IMR-90 (cell line): ENCODE data around the gene SPINK14. TPM values are rescaled to one million over a fixed set of nuclear protein-coding genes. Genes with fewer than 3 reads are reported as not detected.

ENCODE experiments used
- ATAC-seq: fragments of 200-7000 bp; cut with Tn5 transposase; 2 replicates; pipeline ENCODE4 v1.9.1; 2020; ENCODE audit warnings: low read depth, mild to moderate bottlenecking, moderate library complexity
- BruUV-seq: library from RNA; stranded (reverse); fragments of 400-500 nt; replicated peaks from 2 replicates; lab custom pipeline; 2021; lab: Mats Ljungman, UMichigan
- CTCF ChIA-PET: fragments of 300-600 bp; formaldehyde crosslinking; extraction: SDS; loops from one replicate; lab custom pipeline; 2021; ENCODE audit warnings: antibody characterized with exemption; lab: Yijun Ruan, JAX
- POLR2A ChIA-PET: fragments of 300-600 bp; sonication (Branson Sonifier 250); formaldehyde crosslinking; loops from one replicate; lab custom pipeline; 2022; ENCODE audit warnings: antibody characterized with exemption; ENCODE audit not compliant: unreplicated experiment; lab: Charles Lee
- DNase-seq: peaks from one replicate; pipeline ENCODE4 v3.0.0; 2013
- H2AFZ ChIP-seq: replicated peaks from 2 replicates; pipeline ENCODE3; 2013; ENCODE audit warnings: low read length, mild to moderate bottlenecking; ENCODE audit not compliant: poor library complexity
- H2AK5ac ChIP-seq: 2 replicates; pipeline ENCODE4 v1.6.1; 2013; ENCODE audit warnings: low read depth, low read length, inconsistent platforms
- H2AK9ac ChIP-seq: replicated peaks from 2 replicates; pipeline ENCODE3; 2013; ENCODE audit warnings: mild to moderate bottlenecking, low read depth, low read length, moderate library complexity; ENCODE audit not compliant: poor library complexity
- H2BK120ac ChIP-seq: 2 replicates; pipeline ENCODE4 v1.6.1; 2013; ENCODE audit warnings: low read depth, low read length, inconsistent platforms
- H2BK15ac ChIP-seq: 3 replicates; pipeline ENCODE4 v1.6.1; 2013; ENCODE audit warnings: low read depth, low read length, inconsistent platforms
- H2BK20ac ChIP-seq: 2 replicates; pipeline ENCODE4 v1.6.1; 2013; ENCODE audit warnings: low read depth, mild to moderate bottlenecking, inconsistent platforms, low read length, moderate library complexity
- H2BK5ac ChIP-seq: 2 replicates; pipeline ENCODE4 v1.6.1; 2013; ENCODE audit warnings: mild to moderate bottlenecking, low read depth, low read length, inconsistent platforms; ENCODE audit not compliant: poor library complexity, severe bottlenecking
- H3K14ac ChIP-seq: replicated peaks from 2 replicates; pipeline ENCODE4 v1.6.1; 2013; ENCODE audit warnings: low read depth, low read length, inconsistent platforms
- H3K18ac ChIP-seq: 2 replicates; pipeline ENCODE4 v1.6.1; 2013; ENCODE audit warnings: low read depth, low read length, control low read depth
- H3K23ac ChIP-seq: 2 replicates; pipeline ENCODE4 v1.6.1; 2013; ENCODE audit warnings: low read depth, low read length, inconsistent platforms
- H3K27ac ChIP-seq: 2 replicates; pipeline ENCODE4 v1.5.1; 2013; ENCODE audit warnings: mild to moderate bottlenecking, control low read depth, low read length; ENCODE audit not compliant: insufficient read depth
- H3K27me3 ChIP-seq: 2 replicates; pipeline ENCODE4 v1.6.1; 2013; ENCODE audit warnings: low read length; ENCODE audit not compliant: control insufficient read depth, insufficient read depth
- H3K36me3 ChIP-seq: 2 replicates; pipeline ENCODE4 v1.6.1; 2013; ENCODE audit warnings: low read length, mixed read lengths; ENCODE audit not compliant: control insufficient read depth, insufficient read depth
- H3K4ac ChIP-seq: 2 replicates; pipeline ENCODE4 v1.6.1; 2013; ENCODE audit warnings: low read depth, low read length, inconsistent platforms
- H3K4me1 ChIP-seq: 2 replicates; pipeline ENCODE4 v1.6.1; 2013; ENCODE audit warnings: low read length, mixed read lengths; ENCODE audit not compliant: control insufficient read depth, insufficient read depth
- H3K4me2 ChIP-seq: 2 replicates; pipeline ENCODE4 v1.6.1; 2013; ENCODE audit warnings: low read depth, mild to moderate bottlenecking, control low read depth, low read length, moderate library complexity
- H3K4me3 ChIP-seq: 2 replicates; pipeline ENCODE4 v1.5.1; 2013; ENCODE audit warnings: low read depth, mild to moderate bottlenecking, control low read depth, low read length, moderate library complexity; ENCODE audit not compliant: insufficient read depth
- H3K56ac ChIP-seq: 2 replicates; pipeline ENCODE4 v1.6.1; 2013; ENCODE audit warnings: low read length, inconsistent platforms; ENCODE audit not compliant: insufficient read depth; ENCODE audit errors: extremely low read depth
- H3K79me1 ChIP-seq, 2 experiments: 2 replicates each; pipeline ENCODE4 v1.6.1; 2013; ENCODE audit warnings: low read length in 2 of 2, inconsistent platforms in 1 of 2, low read depth in 1 of 2
- H3K9ac ChIP-seq: 2 replicates; pipeline ENCODE4 v1.6.1; 2013; ENCODE audit warnings: low read depth, low read length, control low read depth
- H3K9me1 ChIP-seq: 2 replicates; pipeline ENCODE4 v1.6.1; 2013; ENCODE audit warnings: low read length, inconsistent platforms; ENCODE audit not compliant: insufficient read depth
- H3K9me3 ChIP-seq: 2 replicates; pipeline ENCODE4 v1.6.1; 2013; ENCODE audit warnings: low read length; ENCODE audit not compliant: control insufficient read depth, insufficient read depth
- H4K20me1 ChIP-seq: 2 replicates; pipeline ENCODE4 v1.6.1; 2013; ENCODE audit warnings: low read length, inconsistent platforms; ENCODE audit not compliant: insufficient read depth
- H4K5ac ChIP-seq: 2 replicates; pipeline ENCODE4 v1.6.1; 2013; ENCODE audit warnings: mild to moderate bottlenecking, low read depth, low read length, control low read depth
- H4K8ac ChIP-seq, 2 experiments: 2 replicates each; pipeline ENCODE4 v1.6.1; 2013; ENCODE audit warnings: low read depth in 2 of 2, low read length in 2 of 2, control low read depth in 1 of 2, inconsistent platforms in 1 of 2
- H4K91ac ChIP-seq: 2 replicates; pipeline ENCODE4 v1.6.1; 2013; ENCODE audit warnings: low read depth, low read length, inconsistent platforms; ENCODE audit not compliant: insufficient read depth
- CHD1 ChIP-seq: IDR thresholded peaks from 2 replicates; pipeline ENCODE4 v1.6.1; 2012; ENCODE audit warnings: low read depth, low read length, improper control_type of control experiment
- FOS ChIP-seq: fragments of 150-350 bp; IDR thresholded peaks from 2 replicates; pipeline ENCODE4 v1.6.1; 2016; ENCODE audit warnings: low read depth, low read length
- MAFK ChIP-seq: IDR thresholded peaks from 2 replicates; pipeline ENCODE4 v1.6.1; 2012; ENCODE audit warnings: low read depth, low read length, improper control_type of control experiment
- MAZ ChIP-seq: IDR thresholded peaks from 2 replicates; pipeline ENCODE4 v1.6.1; 2012; ENCODE audit warnings: low read depth, mild to moderate bottlenecking, low read length, improper control_type of control experiment, moderate library complexity, borderline replicate concordance
- MXI1 ChIP-seq: IDR thresholded peaks from 2 replicates; pipeline ENCODE4 v1.6.1; 2012; ENCODE audit warnings: low read depth, mild to moderate bottlenecking, low read length, moderate library complexity, borderline replicate concordance
- NFE2L2 ChIP-seq: fragments of 150-350 bp; IDR thresholded peaks from 2 replicates; pipeline ENCODE4 v1.6.1; 2016; ENCODE audit warnings: low read depth, mild to moderate bottlenecking, low read length
- RAD21 ChIP-seq: IDR thresholded peaks from 2 replicates; pipeline ENCODE4 v1.6.1; 2012; ENCODE audit warnings: low read length, improper control_type of control experiment
- RCOR1 ChIP-seq: IDR thresholded peaks from 2 replicates; pipeline ENCODE4 v1.6.1; 2012; ENCODE audit warnings: mild to moderate bottlenecking, low read length, improper control_type of control experiment; ENCODE audit not compliant: insufficient replicate concordance
- SMC3 ChIP-seq: fragments of 150-350 bp; IDR thresholded peaks from 2 replicates; pipeline ENCODE4 v1.6.1; 2016; ENCODE audit warnings: low read depth, mild to moderate bottlenecking, antibody characterized with exemption, low read length, moderate library complexity
- WGBS, 2 experiments: methylation state at CpG; one replicate each; pipeline versions ENCODE4 v1.1.5 to v1.1.7; 2013; ENCODE audit warnings: missing lambda C conversion rate in 2 of 2; ENCODE audit not compliant: insufficient read length in 1 of 2; ENCODE audit errors: extremely low coverage in 2 of 2; 5-methylcytosine and 5-hydroxymethylcytosine counted together
- dilution Hi-C: fragments of 300-500 bp; cut with HindIII; formaldehyde crosslinking; loops from one replicate; pipeline ENCODE4 v1.14.3; 2018; ENCODE audit warnings: low sequenced_read_pairs; ENCODE audit not compliant: unreplicated experiment
- in situ Hi-C: fragments of 300-500 bp; cut with MboI; formaldehyde crosslinking; loops from 3 replicates; pipeline ENCODE4 v1.14.3; 2019; ENCODE audit warnings: low sequenced_read_pairs, inconsistent platforms, mixed read lengths
- intact Hi-C: fragments of 100-400 bp; cut with micrococcal nuclease; formaldehyde crosslinking; loops from 2 replicates; pipeline ENCODE4 v1.10.0; 2022
- polyA plus RNA-seq, 3 experiments: library from polyadenylated mRNA; depleted of rRNA; stranded (reverse); fragments of >200 nt; gene quantifications; 2 replicates each; pipeline ENCODE4 v1.2.3, GENCODE V29; 2012; ENCODE audit warnings: low replicate concordance in 1 of 3
- total RNA-seq: library from RNA; depleted of rRNA; stranded (reverse); fragments of >200 nt; gene quantifications from 2 replicates; pipeline ENCODE4 v1.2.3, GENCODE V29; 2012
- TF ChIP-seq, protein P1 (sequence below): conservative IDR thresholded peaks from 2 replicates; pipeline ENCODE4 v1.5.1; 2012; ENCODE audit warnings: mild to moderate bottlenecking, low read depth, low read length, improper control_type of control experiment
- TF ChIP-seq, protein P2 (sequence below): fragments of 150-350 bp; IDR thresholded peaks from 2 replicates; pipeline ENCODE4 v1.6.1; 2017; ENCODE audit warnings: mild to moderate bottlenecking, antibody characterized with exemption, low read length, low read depth
- TF ChIP-seq, protein P3 (sequence below): fragments of 150-350 bp; IDR thresholded peaks from 2 replicates; pipeline ENCODE4 v1.6.1; 2016; ENCODE audit warnings: low read depth, mild to moderate bottlenecking, low read length, moderate library complexity, borderline replicate concordance

Gene SPINK14
- total and polyA plus RNA-seq, 2 of the 4 experiments (the other 2 are of a cell fraction): not detected

DNA sequence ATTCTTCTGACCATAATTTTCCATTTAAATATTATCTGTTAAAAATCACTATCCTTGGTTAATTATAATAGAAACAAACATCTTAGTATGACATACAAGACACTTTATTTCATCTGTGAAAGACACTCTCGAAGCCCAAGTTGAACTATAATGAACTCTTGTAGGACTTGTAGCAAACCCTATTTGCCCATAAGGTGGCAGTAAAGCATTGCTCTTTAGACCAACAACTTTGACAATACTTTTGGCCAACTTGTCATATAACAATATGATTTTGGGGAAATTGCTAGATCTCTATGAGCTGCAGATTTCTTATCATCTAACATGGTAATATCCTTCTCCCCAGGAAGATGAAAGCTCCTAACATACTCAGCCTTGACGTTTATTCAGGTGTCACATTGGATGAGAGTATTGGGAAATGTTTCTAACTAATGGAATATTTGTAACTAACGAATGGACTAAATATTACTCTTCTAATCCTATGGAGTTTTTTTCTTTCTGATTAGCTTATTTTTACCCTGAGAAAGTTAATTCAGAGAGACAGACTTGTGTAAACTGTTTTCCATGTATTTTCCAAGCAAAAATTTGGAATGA, 11.0 kb downstream of the SPINK14 start:
- Histone ChIP-seq H3K9ac (no peak overlapping the region), H4K91ac (no peak overlapping the region), H3K27me3 (no peaks in the 10 kb centered on the region), H2AK5ac (no peak overlapping the region), H2BK20ac (no peak overlapping the region), H3K14ac (no peak overlapping the region), H2AK9ac (no peak overlapping the region), H3K18ac (no peak overlapping the region), H3K4ac (no peak overlapping the region), H2AFZ (no peak overlapping the region), H3K4me2 (no peak overlapping the region), H3K36me3 (no peaks in the 10 kb centered on the region), H2BK5ac (no peak overlapping the region), H3K56ac (no peak overlapping the region), H4K20me1 (no peaks in the 10 kb centered on the region), H3K23ac (no peak overlapping the region), H3K79me1 (no peaks in the 10 kb centered on the region), H2BK120ac (no peak overlapping the region), H3K4me3 (no peak overlapping the region), H3K9me3 (no peaks in the 10 kb centered on the region), H3K27ac (no peak overlapping the region), H2BK15ac (no peak overlapping the region), H3K4me1 (no peaks in the 10 kb centered on the region), H3K9me1 (no peaks in the 10 kb centered on the region), H4K5ac (no peak overlapping the region), H4K8ac (no peak overlapping the region)
- DNase-seq (peak; percentile 63), ATAC-seq (peak; percentile 72)
- ChIA-PET CTCF (interaction anchor here (0.7 to 2.1 kb wide), 4 partner anchors 9 to 552 kb away, joined by 3 to 13 read pairs (median 6); no protein-coding TSS in a partner anchor), POLR2A (no interaction called here)
- BruUV-seq: no TSS peak
- in situ Hi-C loops (loop anchor here (5.0 to 25.0 kb wide), 3 partner anchors 195 to 858 kb away; no protein-coding TSS in a partner anchor), intact Hi-C loops (loop anchor here (1.0 to 5.0 kb wide), 4 partner anchors 195 to 933 kb away; no protein-coding TSS in a partner anchor), dilution Hi-C loops (no loop called here)
- WGBS, 2 experiments: no CpG with 5 or more reads among the region's 3 CpGs
- TF ChIP-seq, protein P1, sequence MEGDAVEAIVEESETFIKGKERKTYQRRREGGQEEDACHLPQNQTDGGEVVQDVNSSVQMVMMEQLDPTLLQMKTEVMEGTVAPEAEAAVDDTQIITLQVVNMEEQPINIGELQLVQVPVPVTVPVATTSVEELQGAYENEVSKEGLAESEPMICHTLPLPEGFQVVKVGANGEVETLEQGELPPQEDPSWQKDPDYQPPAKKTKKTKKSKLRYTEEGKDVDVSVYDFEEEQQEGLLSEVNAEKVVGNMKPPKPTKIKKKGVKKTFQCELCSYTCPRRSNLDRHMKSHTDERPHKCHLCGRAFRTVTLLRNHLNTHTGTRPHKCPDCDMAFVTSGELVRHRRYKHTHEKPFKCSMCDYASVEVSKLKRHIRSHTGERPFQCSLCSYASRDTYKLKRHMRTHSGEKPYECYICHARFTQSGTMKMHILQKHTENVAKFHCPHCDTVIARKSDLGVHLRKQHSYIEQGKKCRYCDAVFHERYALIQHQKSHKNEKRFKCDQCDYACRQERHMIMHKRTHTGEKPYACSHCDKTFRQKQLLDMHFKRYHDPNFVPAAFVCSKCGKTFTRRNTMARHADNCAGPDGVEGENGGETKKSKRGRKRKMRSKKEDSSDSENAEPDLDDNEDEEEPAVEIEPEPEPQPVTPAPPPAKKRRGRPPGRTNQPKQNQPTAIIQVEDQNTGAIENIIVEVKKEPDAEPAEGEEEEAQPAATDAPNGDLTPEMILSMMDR: peak; percentile 65
- no peak for TF ChIP-seq FOS
- TF ChIP-seq, protein P2, sequence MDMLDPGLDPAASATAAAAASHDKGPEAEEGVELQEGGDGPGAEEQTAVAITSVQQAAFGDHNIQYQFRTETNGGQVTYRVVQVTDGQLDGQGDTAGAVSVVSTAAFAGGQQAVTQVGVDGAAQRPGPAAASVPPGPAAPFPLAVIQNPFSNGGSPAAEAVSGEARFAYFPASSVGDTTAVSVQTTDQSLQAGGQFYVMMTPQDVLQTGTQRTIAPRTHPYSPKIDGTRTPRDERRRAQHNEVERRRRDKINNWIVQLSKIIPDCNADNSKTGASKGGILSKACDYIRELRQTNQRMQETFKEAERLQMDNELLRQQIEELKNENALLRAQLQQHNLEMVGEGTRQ: no peak
- TF ChIP-seq MAFK: no peak
- TF ChIP-seq, protein P3, sequence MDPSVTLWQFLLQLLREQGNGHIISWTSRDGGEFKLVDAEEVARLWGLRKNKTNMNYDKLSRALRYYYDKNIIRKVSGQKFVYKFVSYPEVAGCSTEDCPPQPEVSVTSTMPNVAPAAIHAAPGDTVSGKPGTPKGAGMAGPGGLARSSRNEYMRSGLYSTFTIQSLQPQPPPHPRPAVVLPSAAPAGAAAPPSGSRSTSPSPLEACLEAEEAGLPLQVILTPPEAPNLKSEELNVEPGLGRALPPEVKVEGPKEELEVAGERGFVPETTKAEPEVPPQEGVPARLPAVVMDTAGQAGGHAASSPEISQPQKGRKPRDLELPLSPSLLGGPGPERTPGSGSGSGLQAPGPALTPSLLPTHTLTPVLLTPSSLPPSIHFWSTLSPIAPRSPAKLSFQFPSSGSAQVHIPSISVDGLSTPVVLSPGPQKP: no peak
- peak; percentile 45 for TF ChIP-seq SMC3
- no peak for TF ChIP-seq NFE2L2
- no peak for TF ChIP-seq MAZ
- TF ChIP-seq RCOR1: no peak
- TF ChIP-seq RAD21: peak; percentile 78
- TF ChIP-seq CHD1: no peak
- no peak for TF ChIP-seq MXI1
